Measurements from ENCODE around the gene USP31.
"Not testable (repeated sequence)": the region's sequence is repeated elsewhere in the genome, so short reads cannot be mapped to it uniquely, and the experiment has no call there.

Gene USP31

GRCh38 chr16:23155445-23156049 lies 6.3 kb upstream of the USP31 start:
- no peak for DNase-seq

- no peak for DNase-seq
These were observed 3.3 kb upstream of the USP31 start for GRCh38 chr16:23152386-23153178.

- DNase-seq, result no peak
These were observed 727 bp upstream of the USP31 start for GRCh38 chr16:23149993-23150364.

- DNase-seq, result peak; percentile 67
These were observed 562 bp downstream of the USP31 start for GRCh38 chr16:23148513-23149266.

- no peak for DNase-seq
These were observed 1.1 kb downstream of the USP31 start for GRCh38 chr16:23148166-23148512.

GRCh38 chr16:23147666-23148065 lies 1.6 kb downstream of the USP31 start:
- DNase-seq, result no peak

- DNase-seq, result no peak
These were observed 2.2 kb downstream of the USP31 start for GRCh38 chr16:23146877-23147601.

- DNase-seq, result no peak
These were observed 3.6 kb downstream of the USP31 start for GRCh38 chr16:23145608-23146007.

GRCh38 chr16:23145186-23145585 lies 4.1 kb downstream of the USP31 start:
- DNase-seq, result no peak

- DNase-seq, result not testable (repeated sequence)
These were observed 4.9 kb downstream of the USP31 start for GRCh38 chr16:23144393-23144792.

GRCh38 chr16:23143391-23143790 lies 5.9 kb downstream of the USP31 start:
- DNase-seq, result no peak

- DNase-seq, result no peak
These were observed 7.1 kb downstream of the USP31 start for GRCh38 chr16:23141959-23142740.

GRCh38 chr16:23141500-23141899 lies 7.8 kb downstream of the USP31 start:
- DNase-seq, result no peak

- no peak for DNase-seq
These were observed 8.2 kb downstream of the USP31 start for GRCh38 chr16:23141033-23141432.

GRCh38 chr16:23140107-23140506 lies 9.1 kb downstream of the USP31 start:
- no peak for DNase-seq

GRCh38 chr16:23137818-23138217 lies 11.4 kb downstream of the USP31 start:
- no peak for DNase-seq

GRCh38 chr16:23137256-23137655 lies 12.0 kb downstream of the USP31 start:
- DNase-seq, result no peak

GRCh38 chr16:23134274-23134673 lies 15.0 kb downstream of the USP31 start:
- DNase-seq, result no peak

GRCh38 chr16:23132775-23133463 lies 16.3 kb downstream of the USP31 start:
- DNase-seq, result no peak

- DNase-seq, result no peak
These were observed 17.2 kb downstream of the USP31 start for GRCh38 chr16:23131931-23132621.

GRCh38 chr16:23131436-23131835 lies 17.8 kb downstream of the USP31 start:
- DNase-seq, result no peak
